GM12873 (cell line): ENCODE results near the gene RUFY4.

ENCODE experiments used
- CTCF ChIP-seq: IDR thresholded peaks from 2 replicates; pipeline ENCODE4 v1.5.1; 2012; ENCODE audit warnings: low read depth, mild to moderate bottlenecking, moderate library complexity, low read length, control low read depth; ENCODE audit not compliant: insufficient read depth; ENCODE audit errors: missing control alignments

The RUFY4 gene

GRCh38 chr2:218130377-218130776 is 61.3 kb downstream of the RUFY4 start:
- TF ChIP-seq CTCF: no peak

- no peak for TF ChIP-seq CTCF
Measured at GRCh38 chr2:218130822-218131221, 61.8 kb downstream of the RUFY4 start.

- no peak for TF ChIP-seq CTCF
Measured at GRCh38 chr2:218137514-218137913, 68.5 kb downstream of the RUFY4 start.

GRCh38 chr2:218138047-218138446 is 69.0 kb downstream of the RUFY4 start:
- TF ChIP-seq CTCF: no peak
